KMS-11 (cell line): Measurements from ENCODE around the gene MINDY4B.

ENCODE experiments used
- H2AFZ ChIP-seq: fragments of 200-600 bp; sonication (generic); 2 replicates; pipeline ENCODE4 v1.6.1; 2016; ENCODE audit warnings: antibody characterized with exemption, mixed run types, low read depth
- H3K27ac ChIP-seq: fragments of 200-600 bp; sonication (generic); 2 replicates; pipeline ENCODE4 v1.6.1; 2016; ENCODE audit warnings: mild to moderate bottlenecking, mixed run types
- H3K27me3 ChIP-seq: fragments of 200-600 bp; sonication (generic); 2 replicates; pipeline ENCODE4 v1.6.1; 2017; ENCODE audit warnings: mild to moderate bottlenecking, low read depth, mixed run types, moderate library complexity; ENCODE audit not compliant: insufficient read depth
- H3K36me3 ChIP-seq: fragments of 200-600 bp; sonication (generic); 2 replicates; pipeline ENCODE4 v1.6.1; 2017; ENCODE audit warnings: mild to moderate bottlenecking, mixed run types; ENCODE audit not compliant: insufficient read depth
- H3K4me1 ChIP-seq: fragments of 200-600 bp; sonication (generic); 2 replicates; pipeline ENCODE4 v1.6.1; 2016; ENCODE audit warnings: mild to moderate bottlenecking, low read depth, mixed run types; ENCODE audit not compliant: poor library complexity, severe bottlenecking
- H3K4me2 ChIP-seq: fragments of 200-600 bp; sonication (generic); 2 replicates; pipeline ENCODE4 v1.7.0; 2016; ENCODE audit warnings: mild to moderate bottlenecking, mixed run types
- H3K4me3 ChIP-seq: fragments of 200-600 bp; sonication (generic); IDR thresholded peaks from 2 replicates; pipeline ENCODE4 v1.6.1; 2017; ENCODE audit warnings: low read depth, low read length, mixed read lengths; ENCODE audit not compliant: insufficient read depth
- H3K79me2 ChIP-seq: fragments of 200-600 bp; sonication (generic); 2 replicates; pipeline ENCODE4 v1.6.1; 2016; ENCODE audit warnings: low read depth, mixed run types; ENCODE audit not compliant: insufficient read depth
- H3K9ac ChIP-seq: fragments of 200-600 bp; sonication (generic); 2 replicates; pipeline ENCODE4 v1.6.1; 2016; ENCODE audit warnings: mild to moderate bottlenecking, mixed run types
- H4K20me1 ChIP-seq: fragments of 200-600 bp; sonication (generic); 2 replicates; pipeline ENCODE4 v1.6.1; 2016; ENCODE audit warnings: mild to moderate bottlenecking, mixed run types; ENCODE audit not compliant: insufficient read depth
- CTCF ChIP-seq: fragments of 200-600 bp; sonication (generic); conservative IDR thresholded peaks from 2 replicates; pipeline ENCODE4 v1.6.1; 2017; ENCODE audit warnings: low read depth, mild to moderate bottlenecking, antibody characterized with exemption, low read length, moderate library complexity, mixed read lengths

MINDY4B gene

GRCh38 chr3:150828997-150829396, 76.2 kb downstream of the MINDY4B start:
- no peak overlapping the region for H3K4me2 ChIP-seq
- H4K20me1 ChIP-seq = no peaks in the 10 kb centered on the region
- no peak overlapping the region for H3K9ac ChIP-seq
- no peak overlapping the region for H2AFZ ChIP-seq
- H3K79me2 ChIP-seq = no peaks in the 10 kb centered on the region
- no peak for TF ChIP-seq CTCF
- H3K36me3 ChIP-seq = no peaks in the 10 kb centered on the region
- no peaks in the 10 kb centered on the region for H3K27me3 ChIP-seq
- no peak overlapping the region for H3K27ac ChIP-seq
- H3K4me1 ChIP-seq = no peaks in the 10 kb centered on the region
- H3K4me3 ChIP-seq = no peak overlapping the region

- no peaks in the 10 kb centered on the region for H3K27me3 ChIP-seq
- H3K79me2 ChIP-seq = no peaks in the 10 kb centered on the region
- no peak overlapping the region for H3K27ac ChIP-seq
- H3K36me3 ChIP-seq = no peaks in the 10 kb centered on the region
- no peaks in the 10 kb centered on the region for H3K4me1 ChIP-seq
- no peak overlapping the region for H3K9ac ChIP-seq
- H4K20me1 ChIP-seq = no peaks in the 10 kb centered on the region
- no peak overlapping the region for H3K4me3 ChIP-seq
- no peak overlapping the region for H2AFZ ChIP-seq
- TF ChIP-seq CTCF = no peak
- H3K4me2 ChIP-seq = no peak overlapping the region
These were observed 77.0 kb downstream of the MINDY4B start for GRCh38 chr3:150828261-150828660.

- H3K9ac ChIP-seq = no peak overlapping the region
- H3K27ac ChIP-seq = no peak overlapping the region
- no peaks in the 10 kb centered on the region for H3K27me3 ChIP-seq
- H4K20me1 ChIP-seq = no peaks in the 10 kb centered on the region
- H3K4me1 ChIP-seq = no peaks in the 10 kb centered on the region
- H3K79me2 ChIP-seq = no peaks in the 10 kb centered on the region
- H3K4me2 ChIP-seq = no peak overlapping the region
- no peak overlapping the region for H3K4me3 ChIP-seq
- TF ChIP-seq CTCF = no peak
- no peaks in the 10 kb centered on the region for H3K36me3 ChIP-seq
- no peak overlapping the region for H2AFZ ChIP-seq
These were observed 78.6 kb downstream of the MINDY4B start for GRCh38 chr3:150826466-150827282.

- no peak overlapping the region for H2AFZ ChIP-seq
- no peaks in the 10 kb centered on the region for H3K36me3 ChIP-seq
- H3K27me3 ChIP-seq = no peaks in the 10 kb centered on the region
- H4K20me1 ChIP-seq = no peaks in the 10 kb centered on the region
- no peak overlapping the region for H3K27ac ChIP-seq
- H3K4me2 ChIP-seq = no peak overlapping the region
- no peak overlapping the region for H3K4me3 ChIP-seq
- H3K79me2 ChIP-seq = no peaks in the 10 kb centered on the region
- TF ChIP-seq CTCF = no peak
- H3K9ac ChIP-seq = no peak overlapping the region
- H3K4me1 ChIP-seq = no peaks in the 10 kb centered on the region
These were observed 79.3 kb downstream of the MINDY4B start for GRCh38 chr3:150825916-150826377.
